Pons (tissue), 1 donor: ENCODE results near the gene HNF4A.
"Not testable (repeated sequence)": the region's sequence is repeated elsewhere in the genome, so short reads cannot be mapped to it uniquely, and the experiment has no call there.

ENCODE experiments used
- DNase-seq: peaks from one replicate; pipeline ENCODE4 v3.0.0-alpha.2; 2016; ENCODE audit warnings: low spot score

HNF4A gene

DNA sequence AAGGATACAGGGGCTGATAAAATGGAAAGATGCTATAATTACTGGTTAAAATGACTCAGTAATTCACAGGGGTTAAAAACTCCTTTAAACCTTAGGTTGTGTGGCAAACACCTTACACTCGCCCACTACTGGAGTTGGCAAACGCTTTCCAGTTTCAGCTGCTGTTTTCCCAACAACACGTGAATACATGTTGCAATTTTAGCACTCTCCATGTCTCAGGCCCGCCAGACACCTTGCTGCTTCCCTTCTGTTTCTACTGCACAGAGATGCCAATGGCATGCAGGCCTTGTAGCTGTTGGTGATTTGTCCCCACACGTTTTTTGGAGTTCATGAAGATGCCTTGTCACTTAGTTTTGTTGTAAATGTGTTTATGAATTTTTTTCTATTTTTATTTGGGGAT lies 114.8 kb downstream of the HNF4A start:
- no peak for DNase-seq

DNA sequence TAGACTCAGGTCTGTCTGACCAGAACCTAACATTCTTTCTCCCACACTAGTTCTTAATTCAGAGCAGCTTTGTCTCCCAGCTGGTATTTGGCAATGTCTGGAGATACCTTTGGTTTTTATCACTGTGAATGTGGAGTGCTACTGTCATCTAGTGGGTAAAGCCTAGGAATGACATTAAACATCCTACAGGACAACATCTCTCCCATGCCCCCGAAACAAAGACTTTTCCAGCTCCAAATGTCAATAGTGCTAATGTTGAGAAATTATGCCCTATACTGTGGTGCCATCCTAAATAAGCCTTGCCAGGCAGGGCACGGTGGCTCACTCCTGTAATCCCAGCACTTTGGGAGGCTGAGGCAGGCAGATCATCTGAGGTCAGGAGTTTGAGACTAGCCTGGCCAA lies 116.0 kb downstream of the HNF4A start:
- DNase-seq, result peak; percentile 32

DNA sequence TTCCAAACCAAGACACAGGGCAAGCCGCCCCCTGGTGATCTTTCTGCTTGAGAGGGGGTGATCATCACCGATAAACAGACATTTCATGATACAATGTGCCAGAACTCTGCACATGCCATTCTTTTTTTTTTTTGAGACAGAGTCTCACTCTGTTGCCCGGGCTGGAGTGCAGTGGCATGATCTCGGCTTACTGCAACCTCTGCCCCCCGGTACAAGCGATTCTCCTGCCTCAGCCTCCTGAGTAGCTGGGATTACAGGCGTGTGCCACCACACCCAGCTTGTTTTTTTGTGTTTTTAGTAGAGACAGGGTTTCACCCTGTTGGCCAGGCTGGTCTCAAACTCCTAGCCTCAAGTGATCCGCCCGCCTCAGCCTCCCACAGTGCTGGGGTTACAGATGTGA lies 116.8 kb downstream of the HNF4A start:
- not testable (repeated sequence) for DNase-seq

DNA sequence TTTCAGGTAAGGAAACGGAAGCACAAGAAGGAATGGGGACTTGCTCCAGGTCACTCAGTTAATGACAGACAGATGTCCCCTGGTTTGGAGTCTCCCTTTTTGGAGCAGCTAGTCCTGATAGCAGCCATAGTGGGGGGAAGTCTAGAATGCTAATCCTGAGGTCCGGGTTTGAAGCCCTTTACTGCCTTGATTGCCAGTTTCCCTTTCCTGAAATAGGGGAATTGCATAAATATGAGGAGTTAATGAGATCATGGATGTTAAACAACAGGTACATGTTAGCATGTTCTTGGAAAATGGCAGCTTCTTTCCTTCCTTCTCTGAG lies 119.8 kb downstream of the HNF4A start:
- DNase-seq, result no peak

DNA sequence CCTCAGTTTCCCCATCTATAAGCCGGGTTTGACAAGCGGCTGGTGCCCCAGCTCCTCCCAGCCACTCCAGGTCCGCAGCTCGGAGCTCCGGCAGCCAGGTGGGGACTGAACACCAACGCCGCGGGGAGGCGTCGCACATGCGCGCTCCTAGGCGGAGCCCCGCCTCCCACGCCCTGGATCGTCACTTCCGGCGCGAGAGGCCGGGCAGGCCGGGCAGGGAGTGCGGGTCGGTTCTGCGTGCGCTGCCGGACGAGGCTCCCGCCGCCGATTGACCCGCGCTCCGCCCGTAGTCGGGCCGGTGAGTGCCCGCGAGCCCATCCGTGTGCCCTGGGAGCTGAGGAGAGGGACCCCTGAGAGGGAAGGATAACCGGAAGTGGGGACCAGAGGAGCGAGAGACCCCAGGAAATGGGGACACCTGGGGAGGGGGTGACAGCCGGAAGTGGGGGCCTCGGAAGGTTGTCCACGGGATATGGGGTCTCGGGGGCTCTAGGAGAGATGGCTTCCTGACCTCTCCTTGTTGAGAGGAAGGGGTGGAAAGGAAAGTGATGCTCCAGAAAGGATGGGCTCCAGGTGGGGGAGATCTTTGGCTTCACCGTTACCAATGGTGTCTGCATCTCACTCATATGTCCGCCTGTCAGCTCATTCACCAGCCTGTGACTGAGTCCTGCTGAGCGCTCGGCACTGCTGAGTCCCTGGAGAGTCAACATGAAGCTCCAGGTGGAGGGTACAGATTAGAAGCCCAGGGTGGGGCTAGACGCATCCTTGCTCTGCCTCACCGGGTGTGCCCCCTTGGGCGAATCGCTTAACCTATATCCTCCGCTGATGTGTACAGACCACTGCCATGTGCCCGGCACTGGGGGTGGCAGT lies 120.4 kb downstream of the HNF4A start, which contains the start of gene TTPAL:
TTPAL (plus strand) TSS at position 181 of the 867 bp plus-strand sequence. CDS start 4,126 bp downstream, outside the sequence.
- DNase-seq, result peak; percentile 79

DNA sequence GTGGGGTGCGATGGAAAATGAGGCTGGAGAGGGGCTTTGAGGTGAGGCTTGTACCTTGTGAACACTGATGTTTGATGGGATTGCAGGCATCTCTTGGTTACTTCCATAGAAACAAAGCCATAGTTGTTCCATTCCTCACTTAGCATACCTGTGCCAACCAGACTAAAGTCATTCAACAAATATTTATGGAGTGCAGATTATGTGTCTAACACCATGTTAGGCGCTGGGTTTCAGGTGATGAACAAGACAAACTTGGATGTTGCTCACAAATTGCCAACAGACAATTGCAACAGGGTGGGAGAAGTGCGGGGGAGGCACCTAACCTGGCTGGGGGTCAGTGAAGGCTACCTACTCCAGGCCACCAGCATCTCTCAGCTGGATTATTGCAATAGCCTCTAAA lies 121.7 kb downstream of the HNF4A start:
- no peak for DNase-seq

DNA sequence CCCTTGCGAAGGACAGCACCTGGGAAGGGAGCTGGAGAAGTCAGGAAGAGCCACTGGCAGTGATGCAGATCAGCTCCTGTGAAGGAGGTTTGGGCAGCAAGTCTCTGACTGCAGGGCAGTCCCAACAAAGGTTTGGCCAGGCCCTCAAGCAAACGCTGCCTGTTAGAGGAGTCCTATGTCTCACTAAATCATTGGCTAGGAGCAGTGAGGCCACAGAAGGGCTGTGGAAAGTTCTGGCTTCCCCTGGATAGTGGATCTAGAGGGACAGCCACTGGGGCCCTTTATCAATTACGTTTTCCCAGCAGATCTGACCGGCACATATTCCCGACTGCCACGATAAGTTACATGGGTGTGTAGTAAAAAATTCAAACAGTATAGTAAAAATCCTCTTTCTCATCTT lies 122.7 kb downstream of the HNF4A start:
- no peak for DNase-seq

DNA sequence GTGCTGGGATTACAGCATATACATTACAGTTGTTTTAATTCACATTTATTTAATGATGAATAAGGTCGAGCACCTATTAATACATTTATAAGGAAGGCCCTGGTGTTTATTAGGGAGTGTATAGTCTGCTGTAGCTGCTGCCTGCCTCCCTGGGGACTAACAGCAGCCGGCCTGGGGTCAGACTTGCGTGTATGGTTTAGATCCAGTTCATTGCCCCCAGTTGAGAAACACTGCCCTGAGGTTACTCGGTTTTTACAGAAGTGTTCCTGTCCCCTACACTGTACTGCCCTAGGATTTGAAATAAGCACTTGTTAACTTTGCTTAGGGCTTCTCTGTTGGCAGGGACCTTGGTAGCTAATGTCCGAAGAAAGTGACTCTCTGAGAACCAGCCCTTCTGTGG lies 124.1 kb downstream of the HNF4A start:
- DNase-seq, result no peak

DNA sequence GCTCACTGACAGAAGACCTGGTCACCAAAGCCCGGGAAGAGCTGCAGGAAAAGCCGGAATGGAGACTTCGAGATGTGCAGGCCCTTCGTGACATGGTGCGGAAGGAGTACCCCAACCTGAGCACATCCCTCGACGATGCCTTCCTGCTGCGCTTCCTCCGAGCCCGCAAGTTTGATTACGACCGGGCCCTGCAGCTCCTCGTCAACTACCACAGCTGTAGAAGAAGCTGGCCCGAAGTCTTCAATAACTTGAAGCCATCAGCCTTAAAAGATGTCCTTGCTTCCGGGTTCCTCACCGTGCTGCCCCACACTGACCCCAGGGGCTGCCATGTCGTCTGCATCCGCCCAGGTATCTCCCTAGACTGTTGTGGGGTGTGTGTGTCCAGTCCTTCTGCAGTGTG lies 124.6 kb downstream of the HNF4A start:
- DNase-seq, result no peak

DNA sequence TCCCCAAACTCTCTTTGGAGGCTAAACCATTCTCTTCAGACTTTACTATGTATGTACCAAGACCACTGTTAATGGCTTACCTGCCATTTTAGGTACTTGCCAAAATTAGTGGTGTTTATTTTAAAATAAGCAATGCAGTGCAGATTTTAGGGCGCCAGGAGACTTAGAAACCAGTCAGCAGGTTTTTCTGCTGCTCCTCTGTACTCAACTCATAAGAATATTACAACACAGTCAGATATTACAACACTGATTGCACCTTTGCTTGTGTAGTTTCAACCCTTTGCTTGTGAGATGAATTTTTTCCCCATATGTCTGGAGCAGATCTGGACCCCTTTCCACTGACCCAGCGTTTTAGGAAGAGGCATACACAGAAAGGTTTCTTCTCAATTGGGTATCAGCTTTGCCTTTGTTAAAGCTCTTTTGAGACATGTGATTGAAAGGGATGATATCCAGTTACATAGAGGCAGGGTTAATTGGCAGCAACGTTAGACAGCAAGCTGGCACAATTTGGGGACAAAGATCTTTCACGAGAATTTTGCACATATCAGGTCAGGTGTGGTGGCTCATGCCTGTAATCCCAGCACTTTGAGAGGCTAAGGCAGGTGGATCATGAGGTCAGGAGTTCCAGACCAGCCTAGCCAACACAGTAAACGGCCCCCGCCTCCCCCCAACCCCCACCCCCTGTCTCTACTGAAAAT lies 126.4 kb downstream of the HNF4A start:
- DNase-seq, result no peak

DNA sequence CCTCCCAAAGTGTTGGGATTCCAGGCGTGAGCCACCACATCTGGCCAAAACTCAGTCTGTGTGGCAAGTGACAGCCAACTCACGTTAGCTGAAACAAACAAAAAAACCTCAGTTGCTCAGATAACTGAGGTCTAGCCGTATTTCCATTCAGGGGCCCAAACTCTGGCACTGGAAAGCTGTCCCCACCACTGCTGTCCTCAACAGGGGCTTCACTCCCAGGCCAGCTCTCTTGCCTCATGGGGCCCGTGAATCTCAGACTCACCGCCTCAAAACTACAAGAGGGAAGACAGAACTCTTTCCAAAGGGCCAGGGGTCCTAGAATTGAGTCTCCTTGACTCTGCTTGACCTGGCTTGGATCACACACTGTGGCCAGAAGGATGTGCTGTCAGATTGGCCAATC lies 127.6 kb downstream of the HNF4A start:
- no peak for DNase-seq
